ENCODE data around the gene ATP6V0A1.

DNA sequence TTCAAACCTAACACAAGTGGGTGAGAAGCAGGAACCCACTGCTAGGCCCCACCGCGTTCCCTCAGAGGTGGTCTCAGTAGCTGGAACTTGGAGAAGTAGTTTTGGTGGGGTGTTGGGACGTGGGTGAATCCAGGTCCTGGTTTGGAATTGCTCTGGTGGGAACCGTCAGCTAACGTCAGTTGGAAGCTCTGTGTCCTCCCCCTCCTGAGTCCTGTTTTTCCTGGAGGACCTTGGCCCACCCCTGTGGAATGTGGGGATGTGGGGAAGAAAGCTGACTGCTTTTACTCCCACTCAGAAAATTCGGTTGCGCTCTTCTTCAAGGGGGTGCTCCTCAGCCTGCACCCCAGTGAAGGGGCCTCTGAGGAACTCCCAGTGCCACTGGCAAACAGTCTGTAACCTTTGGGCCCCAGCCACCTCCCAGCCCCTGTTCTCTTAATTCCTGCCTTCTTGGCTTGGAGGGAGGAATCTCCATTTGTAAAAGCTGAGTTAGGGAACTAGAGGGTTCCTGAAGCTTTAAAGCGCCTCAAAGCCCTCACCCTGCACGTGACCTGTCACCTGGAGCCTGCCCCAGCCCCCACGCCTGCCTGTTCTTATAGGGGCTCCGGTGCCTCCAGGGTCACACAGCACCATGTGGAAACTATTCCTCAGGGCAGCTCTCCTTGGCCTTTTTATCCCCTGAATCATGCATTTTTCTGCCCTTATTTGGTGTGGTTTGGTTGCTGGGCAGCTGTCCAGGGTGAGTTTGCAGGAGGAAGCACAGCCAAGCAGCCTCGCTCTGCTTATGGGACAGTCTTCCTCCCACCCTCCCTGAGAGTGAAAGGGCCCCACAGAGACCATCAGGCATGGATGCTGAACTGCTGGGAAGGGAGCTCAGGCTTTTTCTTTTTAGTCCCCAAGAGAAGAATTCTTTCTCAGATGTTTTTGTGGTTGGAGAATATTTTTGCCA, 61.1 kb downstream of the ATP6V0A1 start:
- TF ChIP-seq POLR2A (IDR thresholded peaks at IDR 0.05; ENCODE audit: low read length) (peak; percentile 29), GATA1 (IDR thresholded peaks at IDR 0.05; ENCODE audit: low read depth, low read length) (no peak)

Data from erythroblast (primary cell).